Lower leg skin (tissue), 3 donors: ENCODE results near the gene SMPD3.

ENCODE experiments used
- POLR2A ChIP-seq, 2 donors: fragments of 450-650 bp; IDR thresholded peaks; one replicate each; pipeline ENCODE4 v1.6.1; 2016 to 2017; ENCODE audit warnings: antibody characterized with exemption in 2 of 2, mild to moderate bottlenecking in 1 of 2, moderate library complexity in 1 of 2
- TF ChIP-seq, protein P1 (sequence below), 3 donors: fragments of 450-650 bp; IDR thresholded peaks; one replicate each; pipeline ENCODE4 v1.5.1; 2016; ENCODE audit warnings: antibody characterized with exemption in 3 of 3, mild to moderate bottlenecking in 3 of 3, moderate library complexity in 2 of 3

DNA sequence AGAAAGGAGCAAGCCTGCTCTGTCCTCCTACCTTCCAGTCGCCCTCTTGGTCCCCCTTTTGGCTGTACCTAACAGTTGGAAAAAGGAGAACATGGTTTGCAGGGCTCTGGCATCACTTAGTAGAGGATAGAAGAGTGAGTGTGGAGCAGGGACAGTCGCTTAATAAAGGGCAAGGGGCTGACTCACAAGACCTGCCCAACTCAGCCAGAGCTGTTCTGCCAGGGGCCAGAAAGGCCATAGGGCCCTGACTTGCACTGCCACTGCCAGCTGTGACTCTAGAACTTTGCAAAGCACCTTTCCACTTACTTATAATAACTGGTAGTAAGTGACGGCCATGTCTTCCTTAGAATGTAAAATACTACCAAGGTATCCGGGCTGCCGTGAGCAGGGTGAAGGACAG is 124.0 kb downstream of the SMPD3 start:
- TF ChIP-seq POLR2A (IDR thresholded peaks at IDR 0.05), result no peak
- TF ChIP-seq, protein P1, sequence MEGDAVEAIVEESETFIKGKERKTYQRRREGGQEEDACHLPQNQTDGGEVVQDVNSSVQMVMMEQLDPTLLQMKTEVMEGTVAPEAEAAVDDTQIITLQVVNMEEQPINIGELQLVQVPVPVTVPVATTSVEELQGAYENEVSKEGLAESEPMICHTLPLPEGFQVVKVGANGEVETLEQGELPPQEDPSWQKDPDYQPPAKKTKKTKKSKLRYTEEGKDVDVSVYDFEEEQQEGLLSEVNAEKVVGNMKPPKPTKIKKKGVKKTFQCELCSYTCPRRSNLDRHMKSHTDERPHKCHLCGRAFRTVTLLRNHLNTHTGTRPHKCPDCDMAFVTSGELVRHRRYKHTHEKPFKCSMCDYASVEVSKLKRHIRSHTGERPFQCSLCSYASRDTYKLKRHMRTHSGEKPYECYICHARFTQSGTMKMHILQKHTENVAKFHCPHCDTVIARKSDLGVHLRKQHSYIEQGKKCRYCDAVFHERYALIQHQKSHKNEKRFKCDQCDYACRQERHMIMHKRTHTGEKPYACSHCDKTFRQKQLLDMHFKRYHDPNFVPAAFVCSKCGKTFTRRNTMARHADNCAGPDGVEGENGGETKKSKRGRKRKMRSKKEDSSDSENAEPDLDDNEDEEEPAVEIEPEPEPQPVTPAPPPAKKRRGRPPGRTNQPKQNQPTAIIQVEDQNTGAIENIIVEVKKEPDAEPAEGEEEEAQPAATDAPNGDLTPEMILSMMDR (IDR thresholded peaks at IDR 0.05), result no peak
